Stimulated activated CD8-positive, alpha-beta memory T cell treated with anti-CD3 and anti-CD28 coated beads, Interleukin-15, amount 100 ng/mL, for 48 hours (primary cell): ENCODE data around the gene KCNMA1.

Experiments
- DNase-seq, 2 donors: peaks; one replicate each; pipeline ENCODE4 v3.0.0-alpha.2; 2020; ENCODE audit warnings: low read depth in 2 of 2

Gene KCNMA1

GRCh38 chr10:77560052-77560451 lies 77.6 kb downstream of the KCNMA1 start:
- no peak for DNase-seq

- DNase-seq: no peak
These were observed 80.5 kb downstream of the KCNMA1 start for GRCh38 chr10:77556990-77557601.

GRCh38 chr10:77555591-77556212 lies 81.9 kb downstream of the KCNMA1 start:
- no peak for DNase-seq

GRCh38 chr10:77554996-77555397 lies 82.6 kb downstream of the KCNMA1 start:
- DNase-seq: no peak

GRCh38 chr10:77553966-77554365 lies 83.6 kb downstream of the KCNMA1 start:
- DNase-seq: no peak

- DNase-seq: no peak
These were observed 84.3 kb downstream of the KCNMA1 start for GRCh38 chr10:77553311-77553710.

- no peak for DNase-seq
These were observed 85.4 kb downstream of the KCNMA1 start for GRCh38 chr10:77552252-77552651.

- no peak for DNase-seq
These were observed 87.2 kb downstream of the KCNMA1 start for GRCh38 chr10:77550378-77550777.

GRCh38 chr10:77548671-77549070 lies 88.9 kb downstream of the KCNMA1 start:
- no peak for DNase-seq

- DNase-seq: no peak
These were observed 89.5 kb downstream of the KCNMA1 start for GRCh38 chr10:77548157-77548556.

GRCh38 chr10:77547307-77548050 lies 90.1 kb downstream of the KCNMA1 start:
- no peak for DNase-seq

GRCh38 chr10:77546042-77546441 lies 91.6 kb downstream of the KCNMA1 start:
- DNase-seq: no peak

- DNase-seq: no peak
These were observed 92.0 kb downstream of the KCNMA1 start for GRCh38 chr10:77545585-77545984.

- no peak for DNase-seq
These were observed 93.0 kb downstream of the KCNMA1 start for GRCh38 chr10:77544617-77545016.

GRCh38 chr10:77542710-77543259 lies 94.8 kb downstream of the KCNMA1 start:
- DNase-seq: no peak

- DNase-seq: no peak
These were observed 95.7 kb downstream of the KCNMA1 start for GRCh38 chr10:77541944-77542343.

GRCh38 chr10:77541247-77541646 lies 96.4 kb downstream of the KCNMA1 start:
- DNase-seq: no peak

GRCh38 chr10:77539147-77539935 lies 98.3 kb downstream of the KCNMA1 start:
- DNase-seq: no peak

GRCh38 chr10:77537720-77538373 lies 99.8 kb downstream of the KCNMA1 start:
- DNase-seq: no peak

- no peak for DNase-seq
These were observed 100.5 kb downstream of the KCNMA1 start for GRCh38 chr10:77537071-77537470.

GRCh38 chr10:77533887-77534278 lies 103.7 kb downstream of the KCNMA1 start:
- DNase-seq: no peak
